GM12801 (cell line): ENCODE measurements around the gene DOCK9.

ENCODE experiments used
- TF ChIP-seq, protein P1 (sequence below): IDR thresholded peaks from one replicate; pipeline ENCODE4 v1.5.1; 2011; ENCODE audit warnings: control low read depth; ENCODE audit not compliant: insufficient read length; ENCODE audit errors: extremely low read depth

The DOCK9 gene

DNA sequence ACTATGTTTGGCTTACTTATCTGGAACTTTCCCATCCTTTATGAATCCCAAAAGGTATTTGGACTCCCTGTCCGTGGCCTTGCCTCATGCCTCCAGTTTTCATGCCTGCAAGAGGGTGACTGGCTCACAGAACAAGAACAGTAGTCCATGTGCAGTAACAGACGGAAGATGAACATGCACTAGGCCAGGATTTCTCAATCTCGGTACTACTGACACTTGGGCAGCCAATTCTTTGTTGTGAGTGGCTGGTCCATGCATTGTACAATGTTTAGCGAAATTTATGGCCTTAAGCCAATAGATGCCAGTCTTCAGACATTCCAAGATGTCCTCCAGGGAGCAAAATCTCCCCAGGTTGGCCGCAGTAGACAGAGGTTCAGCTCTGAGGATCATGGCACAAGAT is 61.9 kb downstream of the DOCK9 start:
- TF ChIP-seq, protein P1, sequence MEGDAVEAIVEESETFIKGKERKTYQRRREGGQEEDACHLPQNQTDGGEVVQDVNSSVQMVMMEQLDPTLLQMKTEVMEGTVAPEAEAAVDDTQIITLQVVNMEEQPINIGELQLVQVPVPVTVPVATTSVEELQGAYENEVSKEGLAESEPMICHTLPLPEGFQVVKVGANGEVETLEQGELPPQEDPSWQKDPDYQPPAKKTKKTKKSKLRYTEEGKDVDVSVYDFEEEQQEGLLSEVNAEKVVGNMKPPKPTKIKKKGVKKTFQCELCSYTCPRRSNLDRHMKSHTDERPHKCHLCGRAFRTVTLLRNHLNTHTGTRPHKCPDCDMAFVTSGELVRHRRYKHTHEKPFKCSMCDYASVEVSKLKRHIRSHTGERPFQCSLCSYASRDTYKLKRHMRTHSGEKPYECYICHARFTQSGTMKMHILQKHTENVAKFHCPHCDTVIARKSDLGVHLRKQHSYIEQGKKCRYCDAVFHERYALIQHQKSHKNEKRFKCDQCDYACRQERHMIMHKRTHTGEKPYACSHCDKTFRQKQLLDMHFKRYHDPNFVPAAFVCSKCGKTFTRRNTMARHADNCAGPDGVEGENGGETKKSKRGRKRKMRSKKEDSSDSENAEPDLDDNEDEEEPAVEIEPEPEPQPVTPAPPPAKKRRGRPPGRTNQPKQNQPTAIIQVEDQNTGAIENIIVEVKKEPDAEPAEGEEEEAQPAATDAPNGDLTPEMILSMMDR: no peak

DNA sequence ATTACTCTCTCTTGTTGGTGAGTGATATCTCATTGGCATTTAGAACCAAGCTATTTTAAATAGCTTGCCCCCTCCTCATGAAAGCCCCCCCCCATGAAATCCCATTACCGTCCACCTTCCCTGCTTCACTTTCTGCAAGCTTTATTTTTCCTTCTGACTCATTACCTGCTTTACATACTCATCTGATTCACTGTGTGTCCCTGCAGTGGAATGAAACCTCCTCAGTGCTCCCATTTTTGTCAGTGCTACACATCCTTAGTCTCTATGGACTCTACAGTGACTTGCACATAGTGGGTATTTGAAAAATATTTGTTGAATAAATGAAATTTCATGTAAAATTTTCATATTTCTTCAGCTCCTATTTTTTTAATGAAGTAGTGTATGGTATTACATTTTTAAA is 62.3 kb downstream of the DOCK9 start:
- TF ChIP-seq, protein P1: no peak

DNA sequence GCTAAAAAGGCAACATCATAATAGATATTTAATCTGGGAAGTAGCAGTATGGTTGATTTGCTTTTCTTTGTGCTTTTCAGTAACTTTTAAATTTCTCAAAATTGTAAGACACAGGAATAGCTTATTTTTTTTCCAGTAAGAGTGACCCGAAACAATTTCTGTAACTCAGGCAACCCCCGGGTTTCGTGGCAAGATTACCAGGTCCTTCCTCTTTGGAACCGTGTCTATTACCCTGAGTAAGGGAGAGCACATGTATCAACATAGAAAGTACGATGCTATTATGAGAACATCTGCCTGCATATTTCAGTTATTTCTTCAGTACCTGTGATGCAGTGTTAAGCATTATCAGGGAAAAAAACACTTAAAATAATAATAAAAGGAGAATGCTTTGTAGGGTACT is 64.1 kb downstream of the DOCK9 start:
- TF ChIP-seq, protein P1: no peak

DNA sequence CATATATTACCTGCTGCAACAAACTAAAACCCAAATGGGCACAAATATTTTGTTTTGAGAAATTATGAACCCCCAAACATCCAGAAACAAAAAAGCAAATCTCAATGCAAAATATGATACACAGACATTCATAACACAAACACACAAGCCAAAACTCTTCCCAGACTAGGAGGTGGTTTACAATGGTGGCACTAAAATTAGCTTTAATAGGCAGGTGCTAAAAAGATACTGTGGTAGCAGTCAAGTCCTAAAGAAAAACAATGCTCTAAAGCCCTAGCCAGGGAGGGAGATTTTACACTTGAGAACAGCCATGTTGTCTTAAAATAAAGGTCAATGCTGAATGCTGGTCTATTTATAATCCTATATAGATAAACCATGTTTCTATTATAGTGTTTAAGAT is 65.0 kb downstream of the DOCK9 start:
- TF ChIP-seq, protein P1: no peak

DNA sequence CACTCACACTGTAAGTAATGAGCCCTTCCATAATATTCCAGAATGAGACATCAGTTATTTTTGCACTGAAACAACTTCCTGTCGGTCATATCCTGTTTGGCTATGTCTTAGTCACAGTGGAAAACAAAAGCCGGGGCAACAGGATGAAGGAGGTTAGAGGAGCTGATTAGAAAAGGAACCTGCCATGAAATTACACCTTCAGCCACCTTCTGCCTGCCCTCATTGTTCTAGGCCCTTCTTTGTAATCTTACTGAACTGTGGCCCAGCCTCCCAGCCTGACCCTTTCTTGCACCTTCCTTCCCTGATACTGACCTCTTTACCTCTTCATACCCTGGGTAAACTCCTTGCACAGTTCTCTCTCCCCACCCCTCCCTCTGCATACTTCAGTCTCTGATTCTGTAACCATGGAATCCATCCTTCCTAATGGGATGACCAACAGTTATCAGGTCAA is 67.3 kb downstream of the DOCK9 start:
- TF ChIP-seq, protein P1: no peak

DNA sequence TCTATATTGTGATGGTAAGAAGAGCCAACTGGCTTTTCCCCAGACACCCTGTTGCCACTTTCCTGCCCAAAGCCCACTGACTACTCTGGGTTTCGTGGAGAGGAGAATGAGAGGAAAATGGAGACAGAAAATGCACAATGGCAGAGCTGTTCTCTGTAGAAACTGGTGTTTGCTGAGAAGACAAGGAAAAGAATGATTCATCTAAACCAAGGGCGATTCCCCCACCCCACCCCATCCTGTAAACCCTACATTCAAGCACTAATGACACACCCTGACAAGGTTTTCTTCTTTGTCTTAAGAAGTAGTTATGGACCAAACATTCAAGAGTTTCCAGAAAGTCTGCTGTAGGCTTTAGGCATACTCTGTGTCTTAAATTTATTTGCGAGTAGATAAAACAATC is 68.8 kb downstream of the DOCK9 start:
- TF ChIP-seq, protein P1: no peak

DNA sequence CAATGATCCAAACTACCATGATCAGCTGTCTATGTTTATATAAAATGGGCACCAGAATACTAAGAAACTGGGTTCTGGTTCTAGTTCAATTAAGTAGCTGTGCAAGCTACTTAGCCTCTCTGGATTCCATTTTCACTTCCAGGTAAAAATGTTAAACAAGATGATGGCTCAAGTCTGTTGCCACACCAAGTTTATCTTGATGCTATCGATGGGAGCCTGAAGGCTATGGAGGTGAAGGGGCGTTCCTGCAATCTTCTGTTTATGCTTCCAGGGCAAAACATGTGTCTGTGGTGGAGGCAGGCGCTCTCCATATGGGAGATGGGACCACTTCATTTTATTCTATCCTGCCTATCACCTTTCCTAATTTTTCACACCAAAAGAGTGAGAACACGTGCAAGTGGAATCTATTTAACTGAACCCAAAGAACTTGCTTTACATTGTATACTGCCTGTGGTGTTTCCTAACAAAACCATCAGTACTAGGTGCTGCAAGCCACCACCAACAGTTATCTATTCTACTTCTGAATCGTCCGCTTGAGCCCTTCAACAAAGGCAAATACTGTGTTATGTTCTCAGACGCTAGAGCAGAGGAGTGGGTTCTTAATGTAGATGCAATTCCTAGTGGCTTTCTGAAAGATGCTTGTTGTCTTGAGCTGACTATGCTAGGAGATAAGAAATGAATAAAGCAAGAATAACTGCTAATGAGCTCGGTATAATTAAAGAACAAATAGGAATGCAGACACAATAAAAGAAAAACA is 70.9 kb downstream of the DOCK9 start:
- TF ChIP-seq, protein P1: no peak
